Smooth muscle cell of the umbilical artery (primary cell): Measurements from ENCODE around the gene SLC3A2. TPM values are rescaled to one million over a fixed set of nuclear protein-coding genes. Genes with fewer than 3 reads are reported as not detected.

ENCODE experiments used
- total RNA-seq: library from RNA; depleted of rRNA; stranded (reverse); fragments of >200 nt; gene quantifications from 2 replicates; pipeline ENCODE4 v1.2.3, GENCODE V29; 2014

SLC3A2 gene
- total RNA-seq, result 121 and 217 TPM in 2 replicates

GRCh38 chr11:62880803-62881578 lies at the start of gene SLC3A2:
SLC3A2 (plus strand) TSS chr11:62880896; CDS start chr11:62881024, 128 bp downstream.

GRCh38 chr11:62831520-62832335 lies 49.0 kb upstream of the SLC3A2 start, which contains the start of gene STX5:
STX5 (minus strand) TSS chr11:62832051; CDS start chr11:62831243, 808 bp downstream.

GRCh38 chr11:62832336-62833234 lies 48.1 kb upstream of the SLC3A2 start, which contains the start of gene TEX54:
TEX54 (minus strand) TSS chr11:62832841.

GRCh38 chr11:62839050-62839945 lies 41.4 kb upstream of the SLC3A2 start, which contains the start of gene WDR74:
WDR74 (minus strand) TSS chr11:62839590; CDS start chr11:62839570, 20 bp downstream.

GRCh38 chr11:62921201-62921572 lies 40.5 kb downstream of the SLC3A2 start, which contains the start of gene CHRM1:
CHRM1 (minus strand) TSS chr11:62921363; CDS start chr11:62911100, 10,263 bp downstream.

Other genes starting within 250 kb of the SLC3A2 start
- 505 and 539 TPM in 2 replicates for gene GANAB, start 234.3 kb upstream of the SLC3A2 start, total RNA-seq
- gene INTS5, start 227.6 kb upstream of the SLC3A2 start, total RNA-seq, result 19.6 and 27.1 TPM in 2 replicates
- 17.2 and 17.9 TPM in 2 replicates for gene C11orf98, start 215.7 kb upstream of the SLC3A2 start, total RNA-seq
- 3.5 and 7.4 TPM in 2 replicates for gene CSKMT, start 215.6 kb upstream of the SLC3A2 start, total RNA-seq
- gene UQCC3, start 209.2 kb upstream of the SLC3A2 start, total RNA-seq, result 3.8 and 6.8 TPM in 2 replicates
- 4.5 and 4.6 TPM in 2 replicates for gene LBHD1, start 208.6 kb upstream of the SLC3A2 start, total RNA-seq
- gene UBXN1, start 201.8 kb upstream of the SLC3A2 start, total RNA-seq, result 77.0 and 96.5 TPM in 2 replicates
- gene LRRN4CL, start 191.4 kb upstream of the SLC3A2 start, total RNA-seq, result 0.23 and 0.59 TPM in 2 replicates
- gene BSCL2, start 173.5 kb upstream of the SLC3A2 start, total RNA-seq, result 41.1 and 119 TPM in 2 replicates
- not detected in 2 replicates for gene GNG3, start 173.2 kb upstream of the SLC3A2 start, total RNA-seq
- gene HNRNPUL2, start 153.4 kb upstream of the SLC3A2 start, total RNA-seq, result 14.3 and 18.0 TPM in 2 replicates
- gene TTC9C, start 152.4 kb upstream of the SLC3A2 start, total RNA-seq, result 29.4 and 32.7 TPM in 2 replicates
- 8.2 and 11.9 TPM in 2 replicates for gene ZBTB3, start 126.7 kb upstream of the SLC3A2 start, total RNA-seq
- 39.2 and 59.7 TPM in 2 replicates for gene POLR2G, start 119.3 kb upstream of the SLC3A2 start, total RNA-seq
- 15.6 and 23.8 TPM in 2 replicates for gene TAF6L, start 109.5 kb upstream of the SLC3A2 start, total RNA-seq
- gene TMEM179B, start 93.5 kb upstream of the SLC3A2 start, total RNA-seq, result 28.9 and 42.5 TPM in 2 replicates
- gene TMEM223, start 88.9 kb upstream of the SLC3A2 start, total RNA-seq, result 16.1 and 22.6 TPM in 2 replicates
- 21.1 and 49.2 TPM in 2 replicates for gene NXF1, start 75.5 kb upstream of the SLC3A2 start, total RNA-seq
- gene STX5, start 48.8 kb upstream of the SLC3A2 start, total RNA-seq, result 35.9 and 36.6 TPM in 2 replicates
- gene TEX54, start 48.1 kb upstream of the SLC3A2 start, total RNA-seq, result not detected in 2 replicates
- 36.8 and 53.0 TPM in 2 replicates for gene WDR74, start 41.3 kb upstream of the SLC3A2 start, total RNA-seq
- gene CHRM1, start 40.5 kb downstream of the SLC3A2 start, total RNA-seq, result not detected in 2 replicates
- gene SLC22A6, start 104.1 kb downstream of the SLC3A2 start, total RNA-seq, result not detected in 2 replicates
- gene SLC22A8, start 134.9 kb downstream of the SLC3A2 start, total RNA-seq, result not detected in 2 replicates